NCI-H748 (cell line): ENCODE results near the gene RFXANK.
"Not testable (repeated sequence)": the region's sequence is repeated elsewhere in the genome, so short reads cannot be mapped to it uniquely, and the experiment has no call there.

Source experiments
- DNase-seq: peaks from one replicate; lab custom pipeline; 2025; ENCODE audit not compliant: unreplicated experiment; lab: John Stamatoyannopoulos, UW

RFXANK gene

GRCh38 chr19:19192078-19192882 lies at the start of gene RFXANK, which contains the start of gene BORCS8:
Gene RFXANK (plus strand): TSS chr19:19192258. CDS start chr19:19193947, 1,689 bp downstream.
Gene BORCS8 (minus strand): TSS chr19:19192152. CDS start chr19:19192117, 35 bp downstream.
- peak; percentile 99 for DNase-seq

- no peak for DNase-seq
Observed at GRCh38 chr19:19142347-19142746, 49.7 kb upstream of the RFXANK start.

GRCh38 chr19:19145281-19145680 lies 46.8 kb upstream of the RFXANK start:
- DNase-seq, result no peak

GRCh38 chr19:19145684-19146608 lies 46.1 kb upstream of the RFXANK start:
- peak; percentile 27 for DNase-seq

- DNase-seq, result no peak
Observed at GRCh38 chr19:19146865-19147264, 45.2 kb upstream of the RFXANK start.

GRCh38 chr19:19147344-19147743 lies 44.7 kb upstream of the RFXANK start:
- no peak for DNase-seq

- not testable (repeated sequence) for DNase-seq
Observed at GRCh38 chr19:19148504-19148903, 43.6 kb upstream of the RFXANK start.

GRCh38 chr19:19149435-19149834 lies 42.6 kb upstream of the RFXANK start:
- DNase-seq, result no peak

- no peak for DNase-seq
Observed at GRCh38 chr19:19151418-19151817, 40.6 kb upstream of the RFXANK start.

- no peak for DNase-seq
Observed at GRCh38 chr19:19152668-19153384, 39.2 kb upstream of the RFXANK start.

GRCh38 chr19:19154768-19155494 lies 37.1 kb upstream of the RFXANK start:
- DNase-seq, result no peak

GRCh38 chr19:19155495-19156219 lies 36.4 kb upstream of the RFXANK start:
- DNase-seq, result no peak

GRCh38 chr19:19157808-19158207 lies 34.2 kb upstream of the RFXANK start:
- no peak for DNase-seq

GRCh38 chr19:19159534-19159933 lies 32.5 kb upstream of the RFXANK start:
- DNase-seq, result no peak

GRCh38 chr19:19160461-19161035 lies 31.5 kb upstream of the RFXANK start:
- no peak for DNase-seq

- DNase-seq, result no peak
Observed at GRCh38 chr19:19162495-19162894, 29.6 kb upstream of the RFXANK start.

GRCh38 chr19:19165396-19165795 lies 26.7 kb upstream of the RFXANK start:
- no peak for DNase-seq

GRCh38 chr19:19167612-19168011 lies 24.4 kb upstream of the RFXANK start:
- no peak for DNase-seq

- DNase-seq, result no peak
Observed at GRCh38 chr19:19169236-19170052, 22.6 kb upstream of the RFXANK start.
